ENCODE results near the gene HIF1A.
"Not testable (repeated sequence)": the region's sequence is repeated elsewhere in the genome, so short reads cannot be mapped to it uniquely, and the experiment has no call there.

Gene HIF1A

GRCh38 chr14:61710853-61711817, 15.8 kb downstream of the HIF1A start:
- no peak for DNase-seq

GRCh38 chr14:61712137-61712536, 16.8 kb downstream of the HIF1A start:
- DNase-seq: no peak

GRCh38 chr14:61713724-61714437, 18.6 kb downstream of the HIF1A start:
- no peak for DNase-seq

- DNase-seq: no peak
These were observed 21.6 kb downstream of the HIF1A start for GRCh38 chr14:61716956-61717355.

GRCh38 chr14:61718039-61718438, 22.7 kb downstream of the HIF1A start:
- DNase-seq: no peak

GRCh38 chr14:61719344-61720293, 24.3 kb downstream of the HIF1A start:
- no peak for DNase-seq

GRCh38 chr14:61720294-61720661, 25.0 kb downstream of the HIF1A start:
- DNase-seq: no peak

- DNase-seq: no peak
These were observed 25.4 kb downstream of the HIF1A start for GRCh38 chr14:61720741-61721140.

GRCh38 chr14:61724133-61724532, 28.8 kb downstream of the HIF1A start:
- no peak for DNase-seq

- no peak for DNase-seq
These were observed 31.7 kb downstream of the HIF1A start for GRCh38 chr14:61726778-61727658.

GRCh38 chr14:61730756-61731373, 35.6 kb downstream of the HIF1A start:
- no peak for DNase-seq

GRCh38 chr14:61733972-61734371, 38.7 kb downstream of the HIF1A start:
- DNase-seq: no peak

- DNase-seq: no peak
These were observed 41.4 kb downstream of the HIF1A start for GRCh38 chr14:61736751-61737150.

- no peak for DNase-seq
These were observed 42.6 kb downstream of the HIF1A start for GRCh38 chr14:61737915-61738314.

- no peak for DNase-seq
These were observed 43.8 kb downstream of the HIF1A start for GRCh38 chr14:61739133-61739532.

- no peak for DNase-seq
These were observed 47.1 kb downstream of the HIF1A start for GRCh38 chr14:61742371-61742770.

GRCh38 chr14:61744238-61744637, 48.9 kb downstream of the HIF1A start:
- no peak for DNase-seq

- not testable (repeated sequence) for DNase-seq
These were observed 51.0 kb downstream of the HIF1A start for GRCh38 chr14:61746346-61746745.

- no peak for DNase-seq
These were observed 51.6 kb downstream of the HIF1A start for GRCh38 chr14:61746881-61747280.

- no peak for DNase-seq
These were observed 52.0 kb downstream of the HIF1A start for GRCh38 chr14:61747342-61747741.

- no peak for DNase-seq
These were observed 54.0 kb downstream of the HIF1A start for GRCh38 chr14:61749264-61749663.
